ENCODE results near the gene PPM1N.

- TF ChIP-seq CTCF (IDR thresholded peaks at IDR 0.05; ENCODE audit: insufficient read depth, low read length) (no peak), REST (IDR thresholded peaks at IDR 0.05; ENCODE audit: insufficient replicate concordance, low read depth) (no peak), POLR2AphosphoS5 (IDR thresholded peaks at IDR 0.05; ENCODE audit: low read depth) (no peak), GABPA (IDR thresholded peaks at IDR 0.05; ENCODE audit: low read depth) (no peak)
These were observed at the start of gene PPM1N for GRCh38 chr19:45498411-45499195.
